ENCODE results near the gene SCUBE1.

Gene SCUBE1

GRCh38 chr22:43269246-43269645, 73.9 kb downstream of the SCUBE1 start:
- TF ChIP-seq CTCF (IDR thresholded peaks at IDR 0.05) = no peak
- Histone ChIP-seq H3K36me3 (no peaks in the 10 kb centered on the region), H3K27me3 (peaks cover 29% of the 10 kb centered on the region), H3K4me3 (ENCODE audit: low read depth in 1 of 2, low read length in 1 of 2) (no peak overlapping the region), H3K9me3 (no peaks in the 10 kb centered on the region), H3K4me1 (ENCODE audit: control insufficient read depth in 1 of 2, insufficient read depth in 1 of 2, low read depth in 1 of 2, low read length in 1 of 2) (no peaks in the 10 kb centered on the region), H3K27ac (no peak overlapping the region)

DNA sequence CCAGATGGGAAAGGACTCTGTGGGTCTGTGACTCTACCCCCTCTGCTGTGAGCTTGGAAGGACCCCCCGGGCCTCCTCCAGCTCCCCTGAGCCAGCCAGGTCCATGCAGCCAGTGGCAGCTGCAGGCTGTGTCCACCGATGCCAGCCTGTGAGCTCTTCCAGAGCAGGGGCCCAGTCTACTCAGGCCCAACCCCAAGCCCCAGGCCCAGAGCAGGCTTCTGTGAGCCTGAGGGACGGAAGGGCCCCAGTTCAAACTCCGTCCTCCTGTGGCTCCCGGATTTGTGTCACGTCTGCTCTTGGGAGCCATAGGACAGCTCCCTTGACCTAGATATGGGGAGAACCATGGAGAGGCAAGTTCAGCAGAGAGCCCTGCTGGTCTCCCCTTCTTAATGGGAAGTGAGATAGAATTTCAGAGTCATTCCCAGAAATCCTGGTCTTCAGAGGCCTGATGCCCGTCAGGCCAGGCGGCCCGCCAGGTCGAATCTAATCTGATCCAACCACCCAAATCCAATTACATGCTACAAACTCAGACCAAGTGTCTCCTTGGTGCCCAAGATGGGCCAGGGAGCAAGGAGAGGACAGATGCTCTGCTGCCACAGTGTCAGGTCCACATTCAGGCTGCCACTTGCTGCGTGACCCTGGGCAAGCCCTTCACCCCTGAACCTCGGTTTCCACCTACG, 75.1 kb downstream of the SCUBE1 start:
- Histone ChIP-seq H3K36me3 (no peaks in the 10 kb centered on the region), H3K27ac (no peak overlapping the region), H3K4me3 (ENCODE audit: low read depth in 1 of 2, low read length in 1 of 2) (no peak overlapping the region), H3K27me3 (peaks cover 40% of the 10 kb centered on the region), H3K4me1 (ENCODE audit: control insufficient read depth in 1 of 2, insufficient read depth in 1 of 2, low read depth in 1 of 2, low read length in 1 of 2) (peaks cover 4 to 10% of the 10 kb centered on the region in 2 experiments), H3K9me3 (no peaks in the 10 kb centered on the region)
- TF ChIP-seq CTCF (IDR thresholded peaks at IDR 0.05) = no peak

GRCh38 chr22:43267332-43267980, 75.7 kb downstream of the SCUBE1 start:
- Histone ChIP-seq H3K27me3 (peaks cover 47% of the 10 kb centered on the region), H3K36me3 (no peaks in the 10 kb centered on the region), H3K4me3 (ENCODE audit: low read depth in 1 of 2, low read length in 1 of 2) (no peak overlapping the region), H3K27ac (no peak overlapping the region), H3K9me3 (no peaks in the 10 kb centered on the region), H3K4me1 (ENCODE audit: control insufficient read depth in 1 of 2, insufficient read depth in 1 of 2, low read depth in 1 of 2, low read length in 1 of 2) (peaks cover 4 to 10% of the 10 kb centered on the region in 2 experiments)
- no peak for TF ChIP-seq CTCF (IDR thresholded peaks at IDR 0.05)

DNA sequence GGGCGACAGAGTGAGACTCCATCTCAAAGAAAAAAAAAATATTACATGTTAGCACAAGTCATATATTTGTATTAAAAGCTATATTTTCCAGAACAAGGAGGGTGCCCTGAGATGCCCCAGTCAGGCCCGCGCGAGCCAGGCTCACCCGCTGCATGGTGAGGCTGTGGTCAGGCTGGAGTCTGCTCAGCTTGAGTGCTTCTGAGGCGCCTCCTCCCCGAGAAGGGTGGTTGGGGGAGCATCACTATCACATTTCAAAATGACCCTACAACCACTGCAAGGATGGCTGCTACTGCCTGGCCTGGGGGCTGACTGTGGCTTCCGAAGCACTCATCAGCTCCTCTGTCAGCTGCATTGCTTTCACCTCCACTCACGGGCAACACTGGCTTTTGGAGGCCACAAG, 77.1 kb downstream of the SCUBE1 start:
- Histone ChIP-seq H3K27ac (no peak overlapping the region), H3K4me3 (ENCODE audit: low read depth in 1 of 2, low read length in 1 of 2) (no peak overlapping the region), H3K36me3 (no peaks in the 10 kb centered on the region), H3K27me3 (peaks cover 55% of the 10 kb centered on the region), H3K4me1 (ENCODE audit: control insufficient read depth in 1 of 2, insufficient read depth in 1 of 2, low read depth in 1 of 2, low read length in 1 of 2) (peaks cover 4 to 10% of the 10 kb centered on the region in 2 experiments), H3K9me3 (no peaks in the 10 kb centered on the region)
- no peak for TF ChIP-seq CTCF (IDR thresholded peaks at IDR 0.05)

- Histone ChIP-seq H3K36me3 (no peaks in the 10 kb centered on the region), H3K9me3 (no peaks in the 10 kb centered on the region), H3K27me3 (peaks cover 55% of the 10 kb centered on the region), H3K27ac (no peak overlapping the region), H3K4me3 (ENCODE audit: low read depth in 1 of 2, low read length in 1 of 2) (no peak overlapping the region), H3K4me1 (ENCODE audit: control insufficient read depth in 1 of 2, insufficient read depth in 1 of 2, low read depth in 1 of 2, low read length in 1 of 2) (peaks cover 4 to 10% of the 10 kb centered on the region in 2 experiments)
- no peak for TF ChIP-seq CTCF (IDR thresholded peaks at IDR 0.05)
Observed at GRCh38 chr22:43263645-43264514, 79.3 kb downstream of the SCUBE1 start.
